GM12892 (cell line): ENCODE data around the gene IL1B.

ENCODE experiments used
- POLR2A ChIP-seq: IDR thresholded peaks from 2 replicates; pipeline ENCODE4 v1.6.1; 2011; ENCODE audit warnings: low read depth, low read length, control low read depth
- POLR2AphosphoS5 ChIP-seq: IDR thresholded peaks from 2 replicates; pipeline ENCODE4 v1.6.1; 2011; ENCODE audit warnings: low read depth, low read length, control low read depth

DNA sequence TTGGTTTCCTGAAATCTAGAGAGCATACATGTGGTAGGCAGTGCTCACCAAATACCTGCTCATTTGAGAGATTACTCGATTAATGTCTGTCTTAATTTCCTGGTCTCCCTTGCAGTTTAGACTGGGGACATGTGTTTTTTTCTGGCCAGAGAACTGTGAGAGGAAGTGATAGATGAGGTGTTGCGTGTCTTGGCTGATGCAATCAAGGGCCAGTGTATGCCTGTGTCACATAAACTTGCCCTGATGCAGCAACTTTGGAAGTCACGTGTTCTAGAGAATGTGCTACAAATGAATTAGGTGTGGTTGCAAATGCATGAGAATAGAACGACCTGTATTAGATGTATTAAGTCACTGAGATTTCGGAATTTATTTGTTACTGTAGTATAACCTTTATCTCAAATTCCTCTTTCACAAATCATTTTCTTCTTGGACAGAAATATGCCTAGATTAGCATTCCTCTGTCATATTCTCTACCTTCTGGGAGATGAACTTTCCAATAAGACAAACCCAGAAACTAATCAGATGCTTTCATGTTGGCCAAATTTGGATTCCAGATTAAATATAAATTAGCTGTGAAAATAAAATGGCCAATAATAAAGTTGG is 42.3 kb downstream of the IL1B start:
- TF ChIP-seq POLR2A (no peak), POLR2AphosphoS5 (no peak)
